GM20000 (cell line): ENCODE measurements around the gene MC1R.
"Not testable (repeated sequence)": the region's sequence is repeated elsewhere in the genome, so short reads cannot be mapped to it uniquely, and the experiment has no call there.

ENCODE experiments used
- DNase-seq: peaks from one replicate; pipeline ENCODE4 v3.0.0; 2012; ENCODE audit warnings: low spot score
- CTCF ChIP-seq: IDR thresholded peaks from 2 replicates; pipeline ENCODE4 v1.5.1; 2012; ENCODE audit warnings: mild to moderate bottlenecking, control low read depth; ENCODE audit errors: extremely low read depth, missing control alignments

Gene MC1R

GRCh38 chr16:89960966-89961365 is 42.3 kb downstream of the MC1R start:
- TF ChIP-seq CTCF = no peak

GRCh38 chr16:89961920-89962319 is 43.3 kb downstream of the MC1R start:
- no peak for TF ChIP-seq CTCF
- no peak for DNase-seq

More at GRCh38 chr16:89960966-89961365, 42.3 kb downstream of the MC1R start:
- no peak for DNase-seq

GRCh38 chr16:89962754-89963498 is 44.3 kb downstream of the MC1R start:
- TF ChIP-seq CTCF = no peak

GRCh38 chr16:89964201-89964600 is 45.5 kb downstream of the MC1R start:
- DNase-seq = no peak

More at GRCh38 chr16:89962754-89963498, 44.3 kb downstream of the MC1R start:
- DNase-seq = no peak

DNA sequence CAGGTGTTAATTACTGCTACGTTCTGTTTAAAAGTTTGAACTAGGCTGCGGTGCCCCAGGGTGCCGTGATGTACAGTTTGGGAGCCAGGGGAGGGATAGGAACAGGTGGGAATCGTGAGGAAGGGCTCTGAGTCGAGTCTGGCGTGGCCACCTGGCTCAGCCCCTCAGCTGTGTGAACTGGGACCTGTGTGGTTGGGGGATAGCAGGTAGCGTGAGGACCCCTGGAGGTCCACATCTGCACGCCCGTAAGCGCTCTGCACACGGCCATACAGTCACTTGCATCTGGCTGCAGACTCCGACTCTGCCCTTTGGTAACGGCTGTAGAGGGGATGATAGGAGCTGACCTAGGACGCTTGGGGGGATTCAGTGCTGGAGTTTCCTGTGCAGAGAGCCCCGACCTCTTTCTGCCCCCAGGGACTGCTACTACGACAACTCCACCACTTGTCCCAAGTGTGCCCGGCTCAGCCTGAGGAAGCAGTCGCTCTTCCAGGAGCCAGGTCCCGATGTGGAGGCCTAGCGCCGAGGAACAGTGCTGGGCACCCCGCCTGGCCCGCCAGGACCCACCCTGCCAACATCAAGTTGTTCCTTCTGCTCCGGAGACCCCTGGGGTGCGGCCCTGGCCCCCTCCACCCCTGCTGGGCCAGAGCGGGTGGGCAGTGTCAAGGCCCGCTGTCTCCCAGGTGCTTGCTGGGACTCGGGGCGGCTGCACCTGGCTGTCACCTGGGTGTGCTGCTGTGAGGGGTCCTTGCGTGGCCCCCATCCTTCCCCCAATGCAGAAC is 47.0 kb downstream of the MC1R start:
- no peak for DNase-seq
- TF ChIP-seq CTCF = no peak

More at GRCh38 chr16:89964201-89964600, 45.5 kb downstream of the MC1R start:
- TF ChIP-seq CTCF = no peak

DNA sequence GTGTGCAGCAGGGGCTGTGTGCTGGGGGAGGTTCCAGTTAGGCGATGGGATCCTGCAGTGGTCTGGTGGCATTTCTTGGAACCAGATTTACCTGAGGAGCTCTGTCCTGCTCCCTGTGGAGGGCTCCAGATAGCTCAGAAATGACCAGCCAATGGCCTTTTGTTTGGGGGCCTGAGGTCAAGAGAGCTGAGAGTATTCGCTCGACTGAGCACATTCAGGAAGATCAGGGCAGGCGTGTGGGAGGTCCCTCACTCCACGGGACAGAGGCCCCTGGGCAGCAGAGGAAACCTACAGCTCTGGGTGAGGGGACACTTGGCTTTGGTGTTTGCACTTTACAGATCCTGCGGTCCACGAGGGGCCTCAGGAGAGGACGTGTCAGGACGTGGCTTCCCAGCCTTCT is 48.1 kb downstream of the MC1R start:
- no peak for DNase-seq
- TF ChIP-seq CTCF = no peak

- not testable (repeated sequence) for DNase-seq
These were observed 48.8 kb downstream of the MC1R start for GRCh38 chr16:89967436-89967835.

DNA sequence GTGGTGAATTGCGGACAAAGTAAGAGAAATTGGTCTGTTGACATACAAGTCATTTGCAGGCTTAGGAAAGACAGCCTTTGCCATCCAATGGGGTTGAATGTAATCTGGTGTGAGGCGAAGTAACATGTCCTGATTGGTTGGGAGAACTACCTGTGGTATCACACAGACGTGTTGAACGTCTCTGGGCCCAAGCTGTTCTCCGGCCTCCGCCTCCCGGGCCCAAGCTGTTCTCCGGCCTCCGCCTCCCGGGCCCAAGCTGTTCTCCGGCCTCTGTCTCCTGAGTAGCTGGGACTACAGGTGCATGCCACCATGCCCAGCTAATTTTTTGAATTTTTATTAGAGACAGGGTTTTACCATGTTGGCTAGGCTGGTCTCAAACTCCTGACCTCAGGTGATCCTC is 49.4 kb downstream of the MC1R start:
- not testable (repeated sequence) for DNase-seq
